Body of pancreas (tissue), 4 donors: ENCODE data around the gene TSPAN14.

Experiments
- POLR2A ChIP-seq, 3 donors: fragments of 450-650 bp; IDR thresholded peaks; one replicate each; pipeline ENCODE4 v1.6.1; 2016; ENCODE audit warnings: antibody characterized with exemption in 3 of 3, mild to moderate bottlenecking in 2 of 3
- TF ChIP-seq, protein P1 (sequence below), 7 experiments: fragments of 450-650 bp in 4 of 7; fragments of 200-600 bp in 3 of 7; sonication (generic) in 3 of 7; IDR thresholded peaks; one replicate each; pipeline ENCODE4 v1.5.1; 2016 to 2019; ENCODE audit warnings: antibody characterized with exemption in 7 of 7

- TF ChIP-seq, protein P1, sequence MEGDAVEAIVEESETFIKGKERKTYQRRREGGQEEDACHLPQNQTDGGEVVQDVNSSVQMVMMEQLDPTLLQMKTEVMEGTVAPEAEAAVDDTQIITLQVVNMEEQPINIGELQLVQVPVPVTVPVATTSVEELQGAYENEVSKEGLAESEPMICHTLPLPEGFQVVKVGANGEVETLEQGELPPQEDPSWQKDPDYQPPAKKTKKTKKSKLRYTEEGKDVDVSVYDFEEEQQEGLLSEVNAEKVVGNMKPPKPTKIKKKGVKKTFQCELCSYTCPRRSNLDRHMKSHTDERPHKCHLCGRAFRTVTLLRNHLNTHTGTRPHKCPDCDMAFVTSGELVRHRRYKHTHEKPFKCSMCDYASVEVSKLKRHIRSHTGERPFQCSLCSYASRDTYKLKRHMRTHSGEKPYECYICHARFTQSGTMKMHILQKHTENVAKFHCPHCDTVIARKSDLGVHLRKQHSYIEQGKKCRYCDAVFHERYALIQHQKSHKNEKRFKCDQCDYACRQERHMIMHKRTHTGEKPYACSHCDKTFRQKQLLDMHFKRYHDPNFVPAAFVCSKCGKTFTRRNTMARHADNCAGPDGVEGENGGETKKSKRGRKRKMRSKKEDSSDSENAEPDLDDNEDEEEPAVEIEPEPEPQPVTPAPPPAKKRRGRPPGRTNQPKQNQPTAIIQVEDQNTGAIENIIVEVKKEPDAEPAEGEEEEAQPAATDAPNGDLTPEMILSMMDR (IDR thresholded peaks at IDR 0.05), result no peak
- TF ChIP-seq POLR2A (IDR thresholded peaks at IDR 0.05), result no peak
These were observed 32.0 kb downstream of the TSPAN14 start for GRCh38 chr10:80485946-80486764.
